ENCODE data around the gene FAM120B. TPM values are rescaled to one million over a fixed set of nuclear protein-coding genes. Genes with fewer than 3 reads are reported as not detected.
"Not testable (repeated sequence)": the region's sequence is repeated elsewhere in the genome, so short reads cannot be mapped to it uniquely, and the experiment has no call there.

FAM120B gene
- total RNA-seq, 1 donor from 2014 or later: 18.4 TPM

DNA sequence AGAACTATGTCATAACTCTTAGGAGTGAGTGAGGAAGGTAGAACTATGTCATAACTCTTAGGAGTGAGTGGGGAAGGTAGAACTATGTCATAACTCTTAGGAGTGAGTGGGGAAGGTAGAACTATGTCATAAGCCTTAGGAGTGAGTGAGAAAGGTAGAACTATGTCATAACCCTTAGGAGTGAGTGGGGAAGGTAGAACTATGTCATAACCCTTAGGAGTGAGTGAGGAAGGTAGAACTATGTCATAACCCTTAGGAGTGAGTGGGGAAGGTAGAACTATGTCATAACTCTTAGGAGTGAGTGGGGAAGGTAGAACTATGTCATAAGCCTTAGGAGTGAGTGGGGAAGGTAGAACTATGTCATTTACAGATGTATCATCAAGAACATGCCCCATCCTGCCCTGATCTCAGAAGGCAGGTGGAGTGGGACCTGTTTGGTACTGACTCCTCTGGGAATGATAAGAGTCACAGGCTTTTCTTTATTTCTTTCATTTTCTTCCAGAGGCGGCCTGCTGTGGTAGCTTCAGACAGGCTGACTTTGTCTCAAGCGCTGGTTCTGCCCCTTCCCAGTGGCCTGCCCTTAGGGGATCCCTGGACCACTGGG lies 93.5 kb downstream of the FAM120B start:
- H3K27me3 Mint-ChIP-seq (ENCODE audit: insufficient read depth); H3K27ac Mint-ChIP-seq; H3K9me3 Mint-ChIP-seq; DNase-seq (ENCODE audit: low spot score); H3K4me1 Mint-ChIP-seq (ENCODE audit: low read depth); H3K4me3 Mint-ChIP-seq; intact Hi-C loops (cut with micrococcal nuclease): not testable (repeated sequence)
- H3K36me3 Mint-ChIP-seq (ENCODE audit: low read depth): peaks cover 33% of the 10 kb centered on the region

DNA sequence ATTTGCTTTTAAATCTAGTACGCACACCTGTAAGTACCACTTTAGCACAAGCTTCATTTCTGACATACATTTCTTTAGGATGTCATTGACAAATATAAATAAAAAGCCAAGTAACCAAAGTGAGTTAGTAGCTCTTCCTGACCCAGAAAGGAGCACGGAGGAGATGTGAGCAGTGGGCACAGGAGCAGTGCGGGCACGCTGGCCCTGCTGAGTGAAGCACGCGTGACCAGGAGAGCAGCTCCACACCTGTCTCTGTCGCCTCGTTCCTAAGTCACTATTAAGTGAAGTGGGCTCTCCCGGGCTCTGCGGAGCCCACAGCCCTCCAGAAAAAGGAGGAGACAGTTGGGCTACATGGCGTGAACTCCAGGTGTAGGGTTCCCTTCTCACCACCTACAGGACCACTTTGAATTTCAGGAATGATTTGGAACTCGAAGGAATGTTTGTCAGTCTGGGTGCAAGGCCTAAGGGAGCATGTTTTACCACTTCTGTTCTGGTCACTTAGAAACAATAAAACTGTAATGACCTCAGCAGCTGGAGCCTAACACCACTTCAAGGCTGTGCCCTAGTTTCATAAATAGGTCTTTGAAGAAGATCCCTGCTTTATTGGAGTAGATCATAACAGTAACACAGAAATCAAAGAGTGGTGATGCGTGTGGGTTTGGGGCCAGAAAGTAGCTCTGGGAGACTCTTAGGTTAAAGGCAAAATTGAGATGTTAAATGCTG lies 95.9 kb downstream of the FAM120B start:
- no peak for DNase-seq (ENCODE audit: low spot score)
- Mint-ChIP-seq H3K4me3 (no peak overlapping the region), H3K9me3 (no peaks in the 10 kb centered on the region), H3K27me3 (ENCODE audit: insufficient read depth) (no peaks in the 10 kb centered on the region), H3K36me3 (ENCODE audit: low read depth) (peaks cover 34% of the 10 kb centered on the region), H3K4me1 (ENCODE audit: low read depth) (no peaks in the 10 kb centered on the region), H3K27ac (no peak overlapping the region)
- intact Hi-C loops (cut with micrococcal nuclease): no loop called here

DNA sequence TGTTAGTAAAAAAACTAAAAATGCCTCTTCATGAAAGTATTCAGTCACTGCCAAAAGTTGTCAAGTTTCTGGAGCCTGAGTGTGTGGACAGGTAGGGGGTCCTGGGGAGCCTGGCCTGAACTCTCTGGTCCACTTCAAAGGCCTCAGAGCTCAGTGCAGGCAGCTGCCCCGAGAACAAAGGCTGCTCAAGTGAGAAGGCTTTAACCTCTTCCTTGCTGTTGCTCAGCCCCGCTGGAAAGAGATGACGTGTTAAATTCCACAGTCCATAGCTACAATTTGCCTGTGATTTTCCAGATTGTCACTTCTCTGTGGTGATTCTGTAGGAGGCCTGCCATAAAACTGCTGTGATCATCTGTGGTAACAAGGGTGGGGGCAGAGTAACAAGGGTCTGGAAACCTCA lies 96.9 kb downstream of the FAM120B start:
- H3K9me3 Mint-ChIP-seq: no peaks in the 10 kb centered on the region
- H3K36me3 Mint-ChIP-seq (ENCODE audit: low read depth): peaks cover 34% of the 10 kb centered on the region
- intact Hi-C loops (cut with micrococcal nuclease): no loop called here
- DNase-seq (ENCODE audit: low spot score): no peak
- no peaks in the 10 kb centered on the region for H3K4me1 Mint-ChIP-seq (ENCODE audit: low read depth)
- H3K27ac Mint-ChIP-seq: no peak overlapping the region
- no peaks in the 10 kb centered on the region for H3K27me3 Mint-ChIP-seq (ENCODE audit: insufficient read depth)
- H3K4me3 Mint-ChIP-seq: no peak overlapping the region

DNA sequence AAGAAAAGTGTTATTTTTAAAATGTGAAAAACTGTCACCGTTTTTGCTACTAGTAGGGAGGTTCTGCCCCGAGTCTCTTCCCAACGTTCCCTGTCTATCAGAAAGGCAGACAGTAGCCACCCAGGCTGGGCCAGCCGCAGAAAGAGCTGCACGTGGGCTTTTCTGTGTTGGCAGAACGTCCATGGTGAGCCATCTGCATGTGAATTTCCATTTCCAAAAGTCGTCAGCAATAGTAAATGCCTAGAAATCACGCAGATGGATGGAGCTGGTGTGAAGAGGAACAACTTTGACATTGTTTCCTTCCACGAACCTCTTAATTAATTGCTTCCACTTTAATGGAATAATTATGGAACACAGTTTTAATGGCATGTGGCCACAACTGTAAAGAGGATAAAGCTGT lies 97.5 kb downstream of the FAM120B start:
- no peaks in the 10 kb centered on the region for H3K9me3 Mint-ChIP-seq
- no peak overlapping the region for H3K27ac Mint-ChIP-seq
- no peaks in the 10 kb centered on the region for H3K4me1 Mint-ChIP-seq (ENCODE audit: low read depth)
- no peak overlapping the region for H3K4me3 Mint-ChIP-seq
- intact Hi-C loops (cut with micrococcal nuclease): no loop called here
- H3K27me3 Mint-ChIP-seq (ENCODE audit: insufficient read depth): no peaks in the 10 kb centered on the region
- H3K36me3 Mint-ChIP-seq (ENCODE audit: low read depth): peaks cover 32% of the 10 kb centered on the region
- DNase-seq (ENCODE audit: low spot score): no peak

- Mint-ChIP-seq H3K36me3 (ENCODE audit: low read depth) (peaks cover 29% of the 10 kb centered on the region), H3K4me3 (no peak overlapping the region), H3K27me3 (ENCODE audit: insufficient read depth) (no peaks in the 10 kb centered on the region), H3K4me1 (ENCODE audit: low read depth) (no peaks in the 10 kb centered on the region), H3K27ac (no peak overlapping the region), H3K9me3 (no peaks in the 10 kb centered on the region)
- intact Hi-C loops (cut with micrococcal nuclease): no loop called here
- no peak for DNase-seq (ENCODE audit: low spot score)
Observed at GRCh38 chr6:170404697-170405096, 98.1 kb downstream of the FAM120B start.

DNA sequence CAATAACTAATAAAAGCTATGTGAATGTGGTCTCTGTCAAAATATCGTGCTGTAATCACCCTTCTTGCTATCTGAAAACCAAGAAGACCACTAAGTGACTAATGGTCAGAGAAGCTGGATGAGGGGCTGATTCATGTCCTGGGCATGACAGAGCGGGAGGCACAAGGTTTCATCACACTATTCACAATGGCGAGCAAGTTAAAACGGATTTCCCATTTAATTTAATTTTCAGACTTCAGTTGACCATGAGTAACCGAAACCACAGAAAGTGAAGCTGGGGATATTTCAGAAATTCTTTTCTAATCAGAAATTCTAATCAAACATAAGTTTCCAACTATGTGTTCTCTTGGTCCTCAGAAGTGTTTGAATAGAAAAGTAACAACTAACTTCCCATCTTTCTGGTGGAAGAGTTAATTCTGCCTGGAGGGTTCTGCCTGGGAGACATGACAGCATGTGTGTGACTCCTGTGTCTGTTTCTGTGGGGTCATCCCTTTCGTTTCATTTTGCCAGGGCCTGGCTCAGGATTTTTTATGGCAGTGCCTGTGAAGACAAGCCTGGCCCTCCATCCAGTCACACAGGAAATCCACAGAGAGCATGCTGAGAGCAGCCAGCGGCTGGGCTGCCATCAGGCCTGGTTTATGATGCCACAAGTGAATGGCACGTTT lies 98.9 kb downstream of the FAM120B start:
- Mint-ChIP-seq H3K9me3 (no peaks in the 10 kb centered on the region), H3K27ac (no peak overlapping the region), H3K4me3 (no peak overlapping the region), H3K4me1 (ENCODE audit: low read depth) (no peaks in the 10 kb centered on the region), H3K27me3 (ENCODE audit: insufficient read depth) (no peaks in the 10 kb centered on the region), H3K36me3 (ENCODE audit: low read depth) (peaks cover 27% of the 10 kb centered on the region)
- intact Hi-C loops (cut with micrococcal nuclease): no loop called here
- no peak for DNase-seq (ENCODE audit: low spot score)

DNA sequence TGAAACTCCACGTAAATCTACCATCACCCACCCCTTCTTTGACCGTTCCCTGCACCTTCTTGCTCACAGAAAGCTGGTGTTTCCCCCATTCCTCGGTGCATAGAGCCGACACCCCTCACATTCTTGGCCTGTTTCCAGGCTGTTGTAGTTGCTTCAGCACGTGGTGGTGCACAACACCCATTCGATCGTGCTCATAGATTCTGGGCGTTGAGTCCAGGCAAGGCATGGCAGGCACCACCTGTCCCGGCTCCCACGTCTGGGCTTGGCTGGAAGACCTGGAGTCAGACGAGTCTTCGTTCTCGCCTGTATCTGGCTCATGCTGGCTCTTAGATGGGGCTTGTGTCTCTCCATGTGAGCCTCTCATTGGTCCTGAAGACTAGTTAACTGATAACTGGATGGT lies 100.6 kb downstream of the FAM120B start:
- no peaks in the 10 kb centered on the region for H3K9me3 Mint-ChIP-seq
- H3K27me3 Mint-ChIP-seq (ENCODE audit: insufficient read depth): peaks cover 2% of the 10 kb centered on the region
- peaks cover 25% of the 10 kb centered on the region for H3K36me3 Mint-ChIP-seq (ENCODE audit: low read depth)
- DNase-seq (ENCODE audit: low spot score): no peak
- intact Hi-C loops (cut with micrococcal nuclease): no loop called here
- no peak overlapping the region for H3K27ac Mint-ChIP-seq
- no peaks in the 10 kb centered on the region for H3K4me1 Mint-ChIP-seq (ENCODE audit: low read depth)
- no peak overlapping the region for H3K4me3 Mint-ChIP-seq

GRCh38 chr6:170407932-170408331 lies 101.4 kb downstream of the FAM120B start:
- no peaks in the 10 kb centered on the region for H3K4me1 Mint-ChIP-seq (ENCODE audit: low read depth)
- no peaks in the 10 kb centered on the region for H3K9me3 Mint-ChIP-seq
- peaks cover 25% of the 10 kb centered on the region for H3K36me3 Mint-ChIP-seq (ENCODE audit: low read depth)
- peaks cover 8% of the 10 kb centered on the region for H3K27me3 Mint-ChIP-seq (ENCODE audit: insufficient read depth)
- intact Hi-C loops (cut with micrococcal nuclease): no loop called here
- no peak overlapping the region for H3K27ac Mint-ChIP-seq
- no peak overlapping the region for H3K4me3 Mint-ChIP-seq
- no peak for DNase-seq (ENCODE audit: low spot score)

DNA sequence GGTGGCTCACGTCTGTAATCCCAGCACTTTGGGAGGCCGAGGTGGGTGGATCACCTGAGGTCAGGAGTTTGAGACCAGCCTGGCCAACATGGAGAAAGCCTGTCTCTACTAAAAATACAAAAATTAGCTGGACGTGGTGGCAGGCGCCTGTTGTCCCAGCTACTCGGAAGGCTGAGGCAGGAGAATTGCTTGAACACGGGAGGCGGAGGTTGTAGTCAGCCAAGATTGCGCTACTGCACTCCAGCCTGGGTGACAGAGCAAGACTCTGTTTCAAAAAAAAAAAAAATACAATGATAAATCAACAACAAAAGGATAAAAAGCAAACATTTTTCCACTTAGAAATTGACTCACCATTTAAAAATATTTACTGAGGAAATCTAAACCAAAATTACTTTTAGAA lies 103.2 kb downstream of the FAM120B start:
- H3K9me3 Mint-ChIP-seq; H3K27ac Mint-ChIP-seq; H3K4me3 Mint-ChIP-seq; intact Hi-C loops (cut with micrococcal nuclease); DNase-seq (ENCODE audit: low spot score); H3K4me1 Mint-ChIP-seq (ENCODE audit: low read depth): not testable (repeated sequence)
- Mint-ChIP-seq H3K27me3 (ENCODE audit: insufficient read depth) (peaks cover 14% of the 10 kb centered on the region), H3K36me3 (ENCODE audit: low read depth) (peaks cover 22% of the 10 kb centered on the region)

- intact Hi-C loops (cut with micrococcal nuclease): no loop called here
- DNase-seq (ENCODE audit: low spot score): no peak
- Mint-ChIP-seq H3K27me3 (ENCODE audit: insufficient read depth) (peaks cover 14% of the 10 kb centered on the region), H3K27ac (no peak overlapping the region), H3K4me1 (ENCODE audit: low read depth) (no peaks in the 10 kb centered on the region), H3K4me3 (no peak overlapping the region), H3K9me3 (no peaks in the 10 kb centered on the region), H3K36me3 (ENCODE audit: low read depth) (peaks cover 17% of the 10 kb centered on the region)
Observed at GRCh38 chr6:170410241-170410640, 103.7 kb downstream of the FAM120B start.

DNA sequence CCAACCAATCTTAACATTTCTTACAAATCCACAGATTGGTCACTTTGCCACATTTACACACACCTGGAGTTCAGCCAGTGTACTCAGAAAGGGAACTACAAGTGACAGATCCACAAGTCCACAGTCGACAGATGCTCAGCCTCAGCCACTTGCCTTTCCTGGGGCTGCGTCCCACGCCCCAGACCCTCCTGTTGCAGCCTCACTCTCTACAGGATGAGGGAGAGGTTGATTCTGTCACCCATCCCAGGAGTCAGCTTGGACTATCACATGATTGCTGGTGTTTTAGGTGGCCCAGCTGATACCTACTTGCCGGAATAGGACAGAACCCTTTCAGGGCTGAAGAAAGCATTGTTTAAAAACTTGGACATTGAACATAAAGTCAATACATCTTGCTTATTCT lies 108.8 kb downstream of the FAM120B start:
- H3K27me3 Mint-ChIP-seq (ENCODE audit: insufficient read depth): peaks cover 16% of the 10 kb centered on the region
- no peaks in the 10 kb centered on the region for H3K36me3 Mint-ChIP-seq (ENCODE audit: low read depth)
- H3K27ac Mint-ChIP-seq: no peak overlapping the region
- intact Hi-C loops (cut with micrococcal nuclease): no loop called here
- H3K9me3 Mint-ChIP-seq: no peaks in the 10 kb centered on the region
- no peak for DNase-seq (ENCODE audit: low spot score)
- H3K4me1 Mint-ChIP-seq (ENCODE audit: low read depth): no peaks in the 10 kb centered on the region
- H3K4me3 Mint-ChIP-seq: no peak overlapping the region

DNA sequence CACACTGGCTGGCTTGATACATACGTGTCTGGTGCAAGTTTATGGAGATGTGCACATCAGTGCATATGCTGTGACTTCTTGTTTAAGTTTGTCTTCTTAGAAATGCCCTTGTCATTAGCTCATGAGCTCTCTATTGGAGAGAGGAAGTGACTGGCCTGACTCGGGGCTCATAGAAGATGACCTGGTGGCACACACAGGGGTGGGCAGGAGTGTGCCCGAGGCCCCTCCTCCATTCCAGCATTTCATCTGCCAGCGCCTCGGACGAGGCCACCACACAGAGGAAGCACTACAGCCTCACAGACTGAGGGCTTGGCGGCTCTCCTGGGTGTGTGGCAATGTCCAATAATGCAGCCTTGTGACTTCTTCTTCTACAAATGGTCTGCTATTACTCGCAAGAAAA lies 109.7 kb downstream of the FAM120B start:
- intact Hi-C loops (cut with micrococcal nuclease): no loop called here
- Mint-ChIP-seq H3K36me3 (ENCODE audit: low read depth) (no peaks in the 10 kb centered on the region), H3K9me3 (no peaks in the 10 kb centered on the region), H3K27ac (no peak overlapping the region), H3K27me3 (ENCODE audit: insufficient read depth) (peaks cover 17% of the 10 kb centered on the region), H3K4me1 (ENCODE audit: low read depth) (no peaks in the 10 kb centered on the region), H3K4me3 (no peak overlapping the region)
- DNase-seq (ENCODE audit: low spot score): no peak

GRCh38 chr6:170416959-170417606 lies 110.5 kb downstream of the FAM120B start:
- H3K4me1 Mint-ChIP-seq (ENCODE audit: low read depth): no peaks in the 10 kb centered on the region
- no peak overlapping the region for H3K4me3 Mint-ChIP-seq
- intact Hi-C loops (cut with micrococcal nuclease): no loop called here
- H3K27me3 Mint-ChIP-seq (ENCODE audit: insufficient read depth): peaks cover 16% of the 10 kb centered on the region
- H3K27ac Mint-ChIP-seq: no peak overlapping the region
- no peak for DNase-seq (ENCODE audit: low spot score)
- H3K9me3 Mint-ChIP-seq: no peaks in the 10 kb centered on the region
- H3K36me3 Mint-ChIP-seq (ENCODE audit: low read depth): no peaks in the 10 kb centered on the region

All from activated T-helper 1 cell treated with anti-CD3 and anti-CD28 coated beads, Interleukin-12 subunit alpha, Interleukin-12 subunit beta, Interleukin-2, Interleukin-4 antibody, amounts not matched to agents 30 ng/mL and 10 ng/mL and 1 ng/mL, durations not matched to agents 14 hours and 24 hours and 36 hours (primary cell).